H1 (cell line): ENCODE data around the gene ARHGAP15.

Source experiments
- BRCA1 ChIP-seq: IDR thresholded peaks from 2 replicates; pipeline ENCODE4 v1.6.1; 2012; ENCODE audit warnings: low read depth, low read length, improper control_type of control experiment
- CTCF ChIP-seq, 3 experiments: IDR thresholded peaks; 1 replicate in 2 of 3; 2 replicates in 1 of 3; pipeline versions ENCODE4 v1.5.1 to v1.6.1; 2011; ENCODE audit warnings: low read length in 3 of 3, mild to moderate bottlenecking in 3 of 3, inconsistent platforms in 2 of 3, low read depth in 1 of 3, moderate library complexity in 1 of 3; ENCODE audit not compliant: insufficient read depth in 1 of 3; ENCODE audit errors: control extremely low read depth in 1 of 3
- EP300 ChIP-seq, 2 experiments: IDR thresholded peaks; 1 replicate in 1 of 2; 2 replicates in 1 of 2; pipeline ENCODE4 v1.6.1; 2011 to 2012; ENCODE audit warnings: low read depth in 2 of 2, low read length in 2 of 2, mild to moderate bottlenecking in 2 of 2, borderline replicate concordance in 1 of 2, inconsistent platforms in 1 of 2, moderate library complexity in 1 of 2
- EZH2 ChIP-seq: fragments of 200-600 bp; sonication (generic); IDR thresholded peaks from 2 replicates; pipeline ENCODE4 v1.7.1; 2012; ENCODE audit warnings: low read depth, mild to moderate bottlenecking, moderate library complexity, low read length, inconsistent platforms; ENCODE audit not compliant: severe bottlenecking
- KDM5A ChIP-seq: fragments of 200-600 bp; IDR thresholded peaks from 2 replicates; pipeline ENCODE4 v1.7.1; 2012; ENCODE audit warnings: mild to moderate bottlenecking, low read length, inconsistent platforms, mixed read lengths
- POLR2A ChIP-seq, 2 experiments: IDR thresholded peaks; 1 replicate in 1 of 2; 2 replicates in 1 of 2; pipeline ENCODE4 v1.6.1; 2011; ENCODE audit warnings: low read depth in 2 of 2, low read length in 2 of 2, mild to moderate bottlenecking in 2 of 2; ENCODE audit errors: control extremely low read depth in 1 of 2
- POLR2AphosphoS5 ChIP-seq: IDR thresholded peaks from 2 replicates; pipeline ENCODE4 v1.6.1; 2011; ENCODE audit warnings: low read depth, low read length
- RAD21 ChIP-seq, 2 experiments: IDR thresholded peaks in 1 of 2; conservative IDR thresholded peaks in 1 of 2; 2 replicates each; pipeline ENCODE4 v1.6.1; 2011; ENCODE audit warnings: low read depth in 2 of 2, low read length in 2 of 2, improper control_type of control experiment in 1 of 2, inconsistent platforms in 1 of 2, mild to moderate bottlenecking in 1 of 2, moderate library complexity in 1 of 2
- RXRA ChIP-seq: IDR thresholded peaks from 2 replicates; pipeline ENCODE4 v1.6.1; 2011; ENCODE audit warnings: low read depth, mild to moderate bottlenecking, low read length, moderate library complexity; ENCODE audit not compliant: insufficient read depth
- SIRT6 ChIP-seq: IDR thresholded peaks from one replicate; pipeline ENCODE4 v1.7.1; 2012; ENCODE audit warnings: low read length, inconsistent platforms
- TCF12 ChIP-seq: IDR thresholded peaks from 2 replicates; pipeline ENCODE4 v1.6.1; 2011; ENCODE audit warnings: low read depth, mild to moderate bottlenecking, low read length
- TEAD4 ChIP-seq: IDR thresholded peaks from 2 replicates; pipeline ENCODE4 v1.6.1; 2012; ENCODE audit warnings: low read depth, low read length, inconsistent platforms, mixed read lengths
- YY1 ChIP-seq: IDR thresholded peaks from 2 replicates; pipeline ENCODE4 v1.6.1; 2011; ENCODE audit warnings: low read depth, mild to moderate bottlenecking, low read length
- TF ChIP-seq, protein P1 (sequence below): IDR thresholded peaks from 2 replicates; pipeline ENCODE4 v1.6.1; 2012; ENCODE audit warnings: low read length, inconsistent platforms

GRCh38 chr2:143688248-143688647 lies 559.0 kb downstream of the ARHGAP15 start:
- no peak for TF ChIP-seq CTCF (IDR thresholded peaks at IDR 0.05; ENCODE audit: control extremely low read depth in 1 of 3, insufficient read depth in 1 of 3, low read depth in 1 of 3, low read length in 3 of 3)
- no peak for TF ChIP-seq TCF12
- no peak for TF ChIP-seq RXRA
- no peak for TF ChIP-seq POLR2A (IDR thresholded peaks at IDR 0.05; ENCODE audit: control extremely low read depth in 1 of 2, low read depth in 2 of 2, low read length in 2 of 2)
- TF ChIP-seq POLR2AphosphoS5: no peak
- no peak for TF ChIP-seq RAD21 (IDR thresholded peaks at IDR 0.05 in 1 of 2, conservative IDR thresholded peaks at IDR 0.05 in 1 of 2; ENCODE audit: low read depth in 2 of 2, low read length in 2 of 2)
- TF ChIP-seq SIRT6: no peak
- TF ChIP-seq, protein P1, sequence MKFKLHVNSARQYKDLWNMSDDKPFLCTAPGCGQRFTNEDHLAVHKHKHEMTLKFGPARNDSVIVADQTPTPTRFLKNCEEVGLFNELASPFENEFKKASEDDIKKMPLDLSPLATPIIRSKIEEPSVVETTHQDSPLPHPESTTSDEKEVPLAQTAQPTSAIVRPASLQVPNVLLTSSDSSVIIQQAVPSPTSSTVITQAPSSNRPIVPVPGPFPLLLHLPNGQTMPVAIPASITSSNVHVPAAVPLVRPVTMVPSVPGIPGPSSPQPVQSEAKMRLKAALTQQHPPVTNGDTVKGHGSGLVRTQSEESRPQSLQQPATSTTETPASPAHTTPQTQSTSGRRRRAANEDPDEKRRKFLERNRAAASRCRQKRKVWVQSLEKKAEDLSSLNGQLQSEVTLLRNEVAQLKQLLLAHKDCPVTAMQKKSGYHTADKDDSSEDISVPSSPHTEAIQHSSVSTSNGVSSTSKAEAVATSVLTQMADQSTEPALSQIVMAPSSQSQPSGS: no peak
- no peak for TF ChIP-seq EZH2
- TF ChIP-seq TEAD4: no peak
- TF ChIP-seq BRCA1: no peak
- no peak for TF ChIP-seq YY1
- no peak for TF ChIP-seq KDM5A
- TF ChIP-seq EP300 (IDR thresholded peaks at IDR 0.05; ENCODE audit: borderline replicate concordance in 1 of 2, low read depth in 2 of 2, low read length in 2 of 2): no peak
